Sciatic nerve (tissue), 2 donors: ENCODE data around the gene ZDHHC7. TPM values are rescaled to one million over a fixed set of nuclear protein-coding genes. Genes with fewer than 3 reads are reported as not detected.

Source experiments
- ATAC-seq: fragments of 200-7000 bp; cut with Tn5 transposase; one replicate; pipeline ENCODE4 v1.9.1; 2020; ENCODE audit warnings: mild to moderate bottlenecking, moderate library complexity
- DNase-seq: peaks from one replicate; pipeline ENCODE4 v3.0.0-alpha.2; 2020; ENCODE audit warnings: low spot score
- intact Hi-C: fragments of 100-400 bp; cut with DNase I; formaldehyde crosslinking; loops from one replicate; pipeline ENCODE4 v1.14.2; 2022
- total RNA-seq: library from RNA; stranded (reverse); fragmentation: NEBNext Ultra II Directional; extraction: Animal tissue kit (Norgen Biotek cat#: 25700); gene quantifications from one replicate; pipeline ENCODE4 v1.2.1, GENCODE V29; 2021
- donor health status: DM: no; HTN: no; CAD: no.
- donor health status: DM: no; HTN: no; CAD: no.

Gene ZDHHC7
- total RNA-seq, 1 donor from 2014 or later = 48.8 TPM

DNA sequence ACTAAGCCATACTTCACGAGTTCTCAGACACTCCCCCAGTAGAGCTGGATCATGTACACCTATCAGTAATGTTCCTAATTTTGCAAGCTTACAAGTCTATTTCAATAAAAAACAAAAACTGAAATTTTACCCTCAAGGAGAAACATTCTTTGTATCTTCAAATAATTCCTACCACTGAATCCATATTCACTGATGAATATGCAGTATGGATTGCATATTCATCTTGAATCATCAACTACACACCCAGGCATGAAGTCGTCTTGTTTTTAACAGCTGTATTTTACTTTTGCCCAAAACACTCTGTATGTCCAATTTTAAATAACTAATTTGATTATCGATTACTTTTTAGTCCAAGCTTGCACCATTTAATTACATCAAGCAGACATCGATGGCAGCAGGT is 31.8 kb downstream of the ZDHHC7 start:
- DNase-seq (no peak), ATAC-seq (no peak)
- intact Hi-C loops = no loop called here

DNA sequence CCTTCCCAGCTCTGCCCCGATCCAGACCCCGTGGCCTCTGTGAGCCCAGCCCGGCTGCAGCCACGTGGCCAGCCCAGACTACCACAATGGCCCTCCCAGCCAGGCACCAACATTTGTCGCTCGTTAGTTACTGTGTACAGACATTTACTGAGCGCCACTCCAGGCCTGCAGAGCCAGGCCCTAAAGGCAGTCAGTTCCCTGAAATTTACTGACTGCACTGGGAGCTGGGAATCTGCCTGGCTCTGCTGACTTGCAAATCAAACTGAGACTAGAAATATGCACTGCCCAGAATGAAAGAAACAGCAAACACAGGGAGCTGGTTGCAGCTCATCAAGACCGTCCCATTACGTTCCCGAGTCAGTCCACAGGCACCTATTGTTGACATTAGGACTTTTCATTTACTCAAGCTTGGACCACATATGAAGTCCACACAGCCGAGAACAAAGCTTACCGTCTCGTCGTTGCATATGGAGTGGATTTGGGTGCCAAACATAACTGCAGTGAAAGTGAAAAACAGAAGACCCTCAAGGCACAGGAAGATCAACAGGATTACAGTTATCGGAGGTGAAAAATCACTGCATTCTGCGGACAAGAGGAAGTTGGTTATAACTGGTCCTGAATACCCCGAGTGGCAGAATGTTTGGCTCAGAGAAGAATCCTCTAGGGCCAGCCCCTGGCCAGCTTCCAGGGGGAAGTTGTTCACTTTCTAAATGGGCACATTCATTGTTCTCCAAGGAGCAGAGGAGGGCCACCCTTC is 34.5 kb downstream of the ZDHHC7 start:
- DNase-seq (peak; percentile 83), ATAC-seq (peak; percentile 56)
- intact Hi-C loops = no loop called here

DNA sequence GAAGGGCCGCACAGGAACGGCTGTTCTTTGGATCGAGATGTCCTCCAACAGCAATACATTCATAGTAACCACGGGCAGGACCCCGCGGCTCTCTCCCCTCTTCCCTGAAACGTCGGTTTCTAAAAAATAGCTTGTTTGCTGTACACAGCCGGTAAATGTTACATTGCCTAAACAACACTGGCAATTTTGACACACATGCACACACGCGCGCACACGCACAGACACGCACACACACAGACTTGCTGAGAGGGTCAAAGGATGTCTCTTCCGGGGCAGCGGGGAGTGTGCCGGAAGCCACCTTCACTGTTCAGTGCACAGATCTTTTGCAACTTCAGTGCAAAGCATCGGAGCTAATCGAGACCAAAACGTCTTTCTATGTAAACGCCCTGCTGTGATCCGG is 35.8 kb downstream of the ZDHHC7 start:
- ATAC-seq (no peak), DNase-seq (no peak)
- intact Hi-C loops = no loop called here

DNA sequence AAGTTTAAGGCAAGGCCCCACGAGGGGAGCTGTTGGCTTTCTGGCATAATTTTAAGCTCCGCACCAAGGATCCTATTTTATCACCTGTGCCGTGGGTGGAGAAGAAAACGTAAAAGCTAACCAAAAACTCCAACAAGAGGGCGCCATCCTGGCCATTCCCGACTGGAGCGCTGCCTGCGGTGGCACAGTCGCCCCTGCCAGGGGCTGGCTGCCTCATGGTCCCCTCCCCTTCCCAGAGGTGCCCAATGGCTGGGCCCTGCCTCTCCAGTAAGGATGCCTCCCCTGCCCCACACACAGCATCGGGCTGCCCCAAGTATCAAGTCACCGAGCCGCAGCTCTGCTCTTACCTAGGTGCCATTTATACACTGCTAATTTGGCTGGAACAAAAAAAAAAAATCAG is 36.3 kb downstream of the ZDHHC7 start:
- no peak for ATAC-seq
- intact Hi-C loops = no loop called here

GRCh38 chr16:84973776-84974523 is 37.4 kb downstream of the ZDHHC7 start:
- intact Hi-C loops = no loop called here
- no peak for DNase-seq
- ATAC-seq = no peak

More for the DNA sequence above, 36.3 kb downstream of the ZDHHC7 start:
- no peak for DNase-seq

- intact Hi-C loops = no loop called here
- DNase-seq = no peak
- no peak for ATAC-seq
These were observed 38.1 kb downstream of the ZDHHC7 start for GRCh38 chr16:84973236-84973635.

DNA sequence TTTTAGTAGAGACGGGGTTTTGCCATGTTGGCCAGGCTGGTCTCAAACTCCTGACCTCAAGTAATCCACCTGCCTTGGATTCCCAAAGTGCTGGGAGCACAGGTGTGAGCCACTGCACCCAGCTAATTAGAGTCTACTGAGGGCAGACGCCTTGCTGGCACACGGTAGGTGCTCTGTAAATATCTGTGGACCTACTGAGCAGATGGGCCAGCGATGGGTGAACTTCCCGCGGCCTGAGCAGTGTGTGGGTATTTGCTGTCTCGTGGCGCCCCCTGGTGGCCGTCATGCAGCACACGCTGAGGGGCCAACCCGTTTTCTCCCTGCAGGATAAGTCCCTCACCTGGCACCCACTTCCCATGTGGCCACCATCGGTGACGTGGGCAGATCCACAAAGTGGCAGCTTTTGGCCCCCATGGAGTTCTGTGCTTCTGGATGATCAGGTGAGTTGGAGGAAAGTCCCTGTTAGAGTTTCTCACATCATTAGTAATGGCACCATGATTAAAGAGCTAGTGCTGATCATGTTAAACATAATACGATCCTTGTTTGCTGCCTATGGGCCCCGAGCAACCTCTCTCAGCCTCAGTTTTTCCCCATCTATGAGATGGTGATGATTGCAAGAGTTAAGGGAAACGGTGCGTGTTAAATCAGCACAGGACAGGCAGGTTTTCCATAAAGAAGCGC is 40.7 kb downstream of the ZDHHC7 start:
- peak; percentile 86 for DNase-seq
- ATAC-seq = peak; percentile 83
- intact Hi-C loops = no loop called here

GRCh38 chr16:84967828-84968227 is 43.5 kb downstream of the ZDHHC7 start:
- intact Hi-C loops = loop anchor here (5.0 to 10.0 kb wide), 2 partner anchors 216 to 333 kb away; no protein-coding TSS in a partner anchor
- DNase-seq (no peak), ATAC-seq (no peak)

- intact Hi-C loops = loop anchor here (5.0 to 10.0 kb wide), 2 partner anchors 213 to 331 kb away; no protein-coding TSS in a partner anchor
- no peak for ATAC-seq
- DNase-seq = no peak
These were observed 45.6 kb downstream of the ZDHHC7 start for GRCh38 chr16:84965428-84966415.

GRCh38 chr16:84964386-84965128 is 46.8 kb downstream of the ZDHHC7 start:
- ATAC-seq (no peak), DNase-seq (no peak)
- intact Hi-C loops = loop anchor here (5.0 to 10.0 kb wide), 2 partner anchors 212 to 330 kb away; no protein-coding TSS in a partner anchor

- intact Hi-C loops = loop anchor here (10.0 kb wide), 1 partner anchor 328 kb away; no protein-coding TSS in a partner anchor
These were observed 48.3 kb downstream of the ZDHHC7 start for GRCh38 chr16:84963066-84963465.

DNA sequence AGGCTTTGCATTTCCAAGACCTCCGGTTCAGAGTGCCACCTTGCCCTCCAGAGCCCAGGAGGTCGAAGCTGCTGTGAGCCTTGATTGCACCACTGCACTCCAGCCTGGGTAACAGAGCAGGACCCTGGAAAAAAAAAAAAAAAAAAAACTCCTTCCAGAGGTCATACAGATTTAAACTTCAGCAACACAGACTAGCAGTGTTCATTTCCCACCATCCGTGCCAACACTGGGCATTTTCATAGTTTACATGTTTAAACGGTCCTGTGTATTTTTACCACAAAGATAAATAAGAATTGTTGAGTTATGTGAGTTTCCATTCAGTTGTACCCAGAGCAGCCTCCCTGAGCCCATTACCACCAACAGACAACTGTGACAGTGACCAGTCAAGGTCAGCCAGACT is 50.4 kb downstream of the ZDHHC7 start:
- DNase-seq (no peak), ATAC-seq (no peak)
- intact Hi-C loops = loop anchor here (10.0 kb wide), 1 partner anchor 326 kb away; no protein-coding TSS in a partner anchor

More at GRCh38 chr16:84963066-84963465, 48.3 kb downstream of the ZDHHC7 start:
- DNase-seq = no peak
- no peak for ATAC-seq

- DNase-seq (no peak), ATAC-seq (no peak)
- intact Hi-C loops = loop anchor here (10.0 kb wide), 1 partner anchor 325 kb away; no protein-coding TSS in a partner anchor
These were observed 51.4 kb downstream of the ZDHHC7 start for GRCh38 chr16:84959784-84960417.

- no peak for ATAC-seq
- intact Hi-C loops = no loop called here
- DNase-seq = no peak
These were observed 52.2 kb downstream of the ZDHHC7 start for GRCh38 chr16:84959045-84959576.

DNA sequence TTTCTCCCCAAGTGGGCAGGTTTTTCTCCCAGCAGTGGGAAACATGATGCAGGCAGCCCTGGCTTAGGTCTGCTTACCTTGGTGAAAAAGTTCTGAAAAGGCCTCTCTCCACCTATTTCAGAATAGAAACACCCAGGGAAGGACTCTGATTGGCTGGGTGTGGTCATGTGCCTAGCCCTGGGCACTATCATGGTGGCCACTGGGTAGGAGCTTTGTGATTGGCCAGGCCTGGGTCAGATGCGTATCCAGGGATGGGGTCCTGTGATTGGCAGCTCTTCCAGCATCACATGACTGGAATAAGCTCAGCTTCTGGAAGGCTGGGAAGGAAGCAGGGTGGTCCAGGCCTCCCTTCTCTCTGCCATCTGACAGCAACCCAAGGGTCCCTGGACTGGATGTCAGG is 53.5 kb downstream of the ZDHHC7 start:
- no peak for DNase-seq
- intact Hi-C loops = no loop called here
- ATAC-seq = no peak

DNA sequence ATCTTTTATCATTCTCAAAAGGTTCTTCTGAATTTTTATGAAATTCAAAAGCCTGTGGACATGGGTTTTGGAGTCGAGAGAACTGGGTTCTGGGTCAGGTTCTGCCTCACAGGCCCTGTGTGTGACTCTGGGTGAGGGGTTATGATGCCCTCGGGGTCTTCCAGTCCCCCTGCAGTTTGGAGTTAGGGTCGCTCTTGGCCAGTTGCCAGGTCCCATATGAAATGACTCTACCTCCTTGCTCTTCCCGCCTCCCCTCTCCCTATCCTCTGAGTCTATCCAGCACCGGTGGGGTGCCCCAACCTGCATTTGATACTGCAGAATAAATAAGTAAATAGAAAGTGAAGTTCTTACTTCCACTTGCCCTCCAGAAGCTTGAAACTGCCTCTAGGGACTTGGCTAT is 54.1 kb downstream of the ZDHHC7 start:
- no peak for DNase-seq
- no peak for ATAC-seq
- intact Hi-C loops = no loop called here

DNA sequence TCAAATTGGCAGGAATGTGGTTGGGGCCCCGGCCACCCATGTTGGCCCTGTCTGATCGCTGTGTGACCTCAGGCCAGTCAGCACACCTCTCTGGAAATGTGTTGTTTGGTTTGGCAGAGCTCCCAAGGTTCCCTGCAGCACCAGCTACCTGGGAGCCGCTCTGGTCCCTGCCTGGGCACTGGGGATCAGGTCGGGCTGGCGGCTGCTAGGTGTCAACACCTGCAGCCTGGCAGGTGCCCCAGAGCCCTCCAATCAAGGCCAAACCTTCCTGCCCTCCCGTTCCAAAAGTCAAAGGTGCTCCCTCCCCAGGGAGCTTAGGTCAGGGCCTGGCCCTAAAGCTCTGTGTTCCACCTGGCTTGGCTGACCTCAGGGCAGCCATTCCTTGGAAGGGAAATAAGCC is 55.9 kb downstream of the ZDHHC7 start:
- ATAC-seq = no peak
- intact Hi-C loops = no loop called here
- DNase-seq = no peak
